Measurements from ENCODE around the gene TAF6. TPM values are rescaled to one million over a fixed set of nuclear protein-coding genes. Genes with fewer than 3 reads are reported as not detected.

TAF6 gene
- total and polyA plus RNA-seq, 9 of the 15 experiments (the other 6 are each of a cell fraction or from before 2014, with no cell fraction given), result 0.78 to 78.7 (median 21.3) TPM

DNA sequence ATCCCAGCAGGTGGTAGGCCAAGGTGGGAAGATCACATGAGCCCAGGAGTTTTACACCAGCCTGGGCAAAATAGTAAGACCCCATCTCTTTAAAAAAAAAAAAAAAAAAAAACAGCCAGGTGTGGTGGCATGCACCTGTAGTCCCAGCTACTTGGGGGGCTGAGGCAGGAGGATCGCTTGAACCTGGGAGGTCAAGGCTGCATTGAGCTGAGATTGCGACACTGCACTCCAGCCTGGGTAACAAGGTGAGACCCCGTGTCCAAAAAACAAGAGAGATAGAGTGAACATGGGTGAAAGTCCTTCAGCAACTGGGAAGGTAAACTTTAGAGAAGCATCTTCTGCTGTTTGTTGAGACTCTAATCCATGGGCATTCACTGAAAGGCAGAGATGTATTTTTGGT lies 23.3 kb upstream of the TAF6 start:
- H3K4me3 ChIP-seq, result no peak overlapping the region
- H3K9me3 ChIP-seq (replicated peaks; ENCODE audit: control insufficient read depth, insufficient read depth, low read depth, low read length), result no peaks in the 10 kb centered on the region
- no peak overlapping the region for H3K4me2 ChIP-seq (ENCODE audit: insufficient read depth, low read length)
- in situ Hi-C loops (cut with MboI), result no loop called here
- H3K36me3 ChIP-seq (ENCODE audit: control insufficient read depth, insufficient read depth, low read length), result no peaks in the 10 kb centered on the region
- BruUV-seq (replicated peaks), result no TSS peak
- H3K79me2 ChIP-seq (ENCODE audit: control insufficient read depth, insufficient read depth, low read length), result no peaks in the 10 kb centered on the region
- no peak for ATAC-seq
- intact Hi-C loops (cut with micrococcal nuclease), result no loop called here
- no peak overlapping the region for H3K27ac ChIP-seq (ENCODE audit: extremely low read depth, low read depth, low read length)
- no peaks in the 10 kb centered on the region for H4K20me1 ChIP-seq (replicated peaks; ENCODE audit: control insufficient read depth, insufficient read depth, low read length)
- no peaks in the 10 kb centered on the region for H3K4me1 ChIP-seq (replicated peaks in 1 of 2; ENCODE audit: control insufficient read depth in 2 of 2, insufficient read depth in 2 of 2, low read length in 2 of 2)
- no peak for FAIRE-seq
- no peak overlapping the region for H3K9ac ChIP-seq (ENCODE audit: insufficient read depth in 1 of 2, low read depth in 2 of 2, low read length in 2 of 2)
- no peak for DNase-seq (ENCODE audit: extremely low read depth in 1 of 4, low spot score in 3 of 4)
- peaks cover 11 to 18% of the 10 kb centered on the region in 2 experiments; a peak in 4 of 5 replicates for H3K27me3 ChIP-seq (ENCODE audit: control insufficient read depth in 2 of 2, insufficient read depth in 2 of 2, low read length in 2 of 2)
- H3K9me1 ChIP-seq (ENCODE audit: control insufficient read depth, insufficient read depth, low read length), result no peaks in the 10 kb centered on the region
- TF ChIP-seq SMAD3 (CRISPR knock-in tag; conservative IDR thresholded peaks at IDR 0.05) (no peak), TFAM (CRISPR knock-in tag; conservative IDR thresholded peaks at IDR 0.05) (no peak)
- TF ChIP-seq, protein P1, sequence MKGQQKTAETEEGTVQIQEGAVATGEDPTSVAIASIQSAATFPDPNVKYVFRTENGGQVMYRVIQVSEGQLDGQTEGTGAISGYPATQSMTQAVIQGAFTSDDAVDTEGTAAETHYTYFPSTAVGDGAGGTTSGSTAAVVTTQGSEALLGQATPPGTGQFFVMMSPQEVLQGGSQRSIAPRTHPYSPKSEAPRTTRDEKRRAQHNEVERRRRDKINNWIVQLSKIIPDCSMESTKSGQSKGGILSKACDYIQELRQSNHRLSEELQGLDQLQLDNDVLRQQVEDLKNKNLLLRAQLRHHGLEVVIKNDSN (CRISPR knock-in tag; IDR thresholded peaks at IDR 0.05), result no peak
- CTCF ChIA-PET (ENCODE audit: low intra/inter-chr PET ratio), result interaction anchor here (0.6 kb wide), 1 partner anchor 12 kb away, joined by 3 read pairs; no protein-coding TSS in a partner anchor
- no peak overlapping the region for H2AFZ ChIP-seq (ENCODE audit: low read depth, low read length)
- POLR2A ChIA-PET, result interaction anchor here (0.6 to 2.1 kb wide), 3 partner anchors 10 to 567 kb away, joined by 3 to 6 read pairs (median 4); no protein-coding TSS in a partner anchor
- 17% methylated on average over 3 of the region's 3 CpGs for WGBS (ENCODE audit: insufficient coverage, low coverage, missing lambda C conversion rate)

DNA sequence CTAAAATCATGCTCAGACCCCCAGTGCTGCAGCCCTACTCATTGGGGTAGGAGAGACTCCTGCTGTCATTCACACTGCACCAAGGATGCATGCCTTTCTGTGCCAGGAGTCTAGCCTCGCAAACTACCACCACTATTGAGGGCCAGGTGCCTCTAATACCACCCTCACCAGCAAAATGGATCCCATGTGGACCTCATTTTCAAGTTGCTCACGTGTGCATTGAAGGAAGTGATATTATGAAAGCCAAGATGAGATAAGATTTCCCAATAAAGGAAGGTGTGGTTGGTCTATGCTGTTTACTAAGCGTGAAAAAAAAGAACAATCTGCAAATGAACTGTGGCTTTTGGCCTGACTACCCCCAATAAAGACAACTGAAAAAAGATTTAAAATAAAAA lies 22.4 kb upstream of the TAF6 start:
- Histone ChIP-seq H3K27ac (ENCODE audit: extremely low read depth, low read depth, low read length) (no peak overlapping the region), H3K9me3 (replicated peaks; ENCODE audit: control insufficient read depth, insufficient read depth, low read depth, low read length) (no peaks in the 10 kb centered on the region), H3K4me2 (ENCODE audit: insufficient read depth, low read length) (no peak overlapping the region), H3K36me3 (ENCODE audit: control insufficient read depth, insufficient read depth, low read length) (no peaks in the 10 kb centered on the region), H4K20me1 (replicated peaks; ENCODE audit: control insufficient read depth, insufficient read depth, low read length) (no peaks in the 10 kb centered on the region), H2AFZ (ENCODE audit: low read depth, low read length) (no peak overlapping the region), H3K9me1 (ENCODE audit: control insufficient read depth, insufficient read depth, low read length) (no peaks in the 10 kb centered on the region), H3K9ac (ENCODE audit: insufficient read depth in 1 of 2, low read depth in 2 of 2, low read length in 2 of 2) (no peak overlapping the region), H3K4me3 (no peak overlapping the region), H3K4me1 (replicated peaks in 1 of 2; ENCODE audit: control insufficient read depth in 2 of 2, insufficient read depth in 2 of 2, low read length in 2 of 2) (no peaks in the 10 kb centered on the region), H3K79me2 (ENCODE audit: control insufficient read depth, insufficient read depth, low read length) (no peaks in the 10 kb centered on the region), H3K27me3 (ENCODE audit: control insufficient read depth in 2 of 2, insufficient read depth in 2 of 2, low read length in 2 of 2) (peaks cover 11 to 18% of the 10 kb centered on the region in 2 experiments; a peak in 4 of 5 replicates)
- POLR2A ChIA-PET, result interaction anchor here (0.9 to 2.1 kb wide), 2 partner anchors 9 to 11 kb away, joined by 3 to 6 read pairs; no protein-coding TSS in a partner anchor
- intact Hi-C loops (cut with micrococcal nuclease) (no loop called here), in situ Hi-C loops (cut with MboI) (no loop called here)
- CTCF ChIA-PET (ENCODE audit: low intra/inter-chr PET ratio), result no interaction called here
- no peak for ATAC-seq
- DNase-seq (ENCODE audit: extremely low read depth in 1 of 4, low spot score in 3 of 4), result no peak
- FAIRE-seq, result no peak
- 13% methylated on average over 3 of the region's 3 CpGs for WGBS (ENCODE audit: insufficient coverage, low coverage, missing lambda C conversion rate)
- no TSS peak for BruUV-seq (replicated peaks)
- TF ChIP-seq, protein P2, sequence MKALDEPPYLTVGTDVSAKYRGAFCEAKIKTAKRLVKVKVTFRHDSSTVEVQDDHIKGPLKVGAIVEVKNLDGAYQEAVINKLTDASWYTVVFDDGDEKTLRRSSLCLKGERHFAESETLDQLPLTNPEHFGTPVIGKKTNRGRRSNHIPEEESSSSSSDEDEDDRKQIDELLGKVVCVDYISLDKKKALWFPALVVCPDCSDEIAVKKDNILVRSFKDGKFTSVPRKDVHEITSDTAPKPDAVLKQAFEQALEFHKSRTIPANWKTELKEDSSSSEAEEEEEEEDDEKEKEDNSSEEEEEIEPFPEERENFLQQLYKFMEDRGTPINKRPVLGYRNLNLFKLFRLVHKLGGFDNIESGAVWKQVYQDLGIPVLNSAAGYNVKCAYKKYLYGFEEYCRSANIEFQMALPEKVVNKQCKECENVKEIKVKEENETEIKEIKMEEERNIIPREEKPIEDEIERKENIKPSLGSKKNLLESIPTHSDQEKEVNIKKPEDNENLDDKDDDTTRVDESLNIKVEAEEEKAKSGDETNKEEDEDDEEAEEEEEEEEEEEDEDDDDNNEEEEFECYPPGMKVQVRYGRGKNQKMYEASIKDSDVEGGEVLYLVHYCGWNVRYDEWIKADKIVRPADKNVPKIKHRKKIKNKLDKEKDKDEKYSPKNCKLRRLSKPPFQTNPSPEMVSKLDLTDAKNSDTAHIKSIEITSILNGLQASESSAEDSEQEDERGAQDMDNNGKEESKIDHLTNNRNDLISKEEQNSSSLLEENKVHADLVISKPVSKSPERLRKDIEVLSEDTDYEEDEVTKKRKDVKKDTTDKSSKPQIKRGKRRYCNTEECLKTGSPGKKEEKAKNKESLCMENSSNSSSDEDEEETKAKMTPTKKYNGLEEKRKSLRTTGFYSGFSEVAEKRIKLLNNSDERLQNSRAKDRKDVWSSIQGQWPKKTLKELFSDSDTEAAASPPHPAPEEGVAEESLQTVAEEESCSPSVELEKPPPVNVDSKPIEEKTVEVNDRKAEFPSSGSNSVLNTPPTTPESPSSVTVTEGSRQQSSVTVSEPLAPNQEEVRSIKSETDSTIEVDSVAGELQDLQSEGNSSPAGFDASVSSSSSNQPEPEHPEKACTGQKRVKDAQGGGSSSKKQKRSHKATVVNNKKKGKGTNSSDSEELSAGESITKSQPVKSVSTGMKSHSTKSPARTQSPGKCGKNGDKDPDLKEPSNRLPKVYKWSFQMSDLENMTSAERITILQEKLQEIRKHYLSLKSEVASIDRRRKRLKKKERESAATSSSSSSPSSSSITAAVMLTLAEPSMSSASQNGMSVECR (CRISPR knock-in tag; IDR thresholded peaks at IDR 0.05), result no peak
- no peak for TF ChIP-seq MYNN (IDR thresholded peaks at IDR 0.05)
- TF ChIP-seq MYNN (CRISPR knock-in tag; IDR thresholded peaks at IDR 0.05), result no peak
- no peak for TF ChIP-seq KAT7 (CRISPR knock-in tag; IDR thresholded peaks at IDR 0.05; ENCODE audit: borderline replicate concordance)

Measured in K562 (cell line).